Lower leg skin (tissue), 3 donors: Measurements from ENCODE around the gene CHRNA5.

ENCODE experiments used
- POLR2A ChIP-seq, 2 donors: fragments of 450-650 bp; IDR thresholded peaks; one replicate each; pipeline ENCODE4 v1.6.1; 2016 to 2017; ENCODE audit warnings: antibody characterized with exemption in 2 of 2, mild to moderate bottlenecking in 1 of 2, moderate library complexity in 1 of 2
- TF ChIP-seq, protein P1 (sequence below), 3 donors: fragments of 450-650 bp; IDR thresholded peaks; one replicate each; pipeline ENCODE4 v1.5.1; 2016; ENCODE audit warnings: antibody characterized with exemption in 3 of 3, mild to moderate bottlenecking in 3 of 3, moderate library complexity in 2 of 3

GRCh38 chr15:78617516-78617915 is 52.2 kb downstream of the CHRNA5 start:
- no peak for TF ChIP-seq POLR2A (IDR thresholded peaks at IDR 0.05)
- TF ChIP-seq, protein P1, sequence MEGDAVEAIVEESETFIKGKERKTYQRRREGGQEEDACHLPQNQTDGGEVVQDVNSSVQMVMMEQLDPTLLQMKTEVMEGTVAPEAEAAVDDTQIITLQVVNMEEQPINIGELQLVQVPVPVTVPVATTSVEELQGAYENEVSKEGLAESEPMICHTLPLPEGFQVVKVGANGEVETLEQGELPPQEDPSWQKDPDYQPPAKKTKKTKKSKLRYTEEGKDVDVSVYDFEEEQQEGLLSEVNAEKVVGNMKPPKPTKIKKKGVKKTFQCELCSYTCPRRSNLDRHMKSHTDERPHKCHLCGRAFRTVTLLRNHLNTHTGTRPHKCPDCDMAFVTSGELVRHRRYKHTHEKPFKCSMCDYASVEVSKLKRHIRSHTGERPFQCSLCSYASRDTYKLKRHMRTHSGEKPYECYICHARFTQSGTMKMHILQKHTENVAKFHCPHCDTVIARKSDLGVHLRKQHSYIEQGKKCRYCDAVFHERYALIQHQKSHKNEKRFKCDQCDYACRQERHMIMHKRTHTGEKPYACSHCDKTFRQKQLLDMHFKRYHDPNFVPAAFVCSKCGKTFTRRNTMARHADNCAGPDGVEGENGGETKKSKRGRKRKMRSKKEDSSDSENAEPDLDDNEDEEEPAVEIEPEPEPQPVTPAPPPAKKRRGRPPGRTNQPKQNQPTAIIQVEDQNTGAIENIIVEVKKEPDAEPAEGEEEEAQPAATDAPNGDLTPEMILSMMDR (IDR thresholded peaks at IDR 0.05): no peak
